B cell (primary cell): ENCODE measurements around the gene LZTR1. TPM values are rescaled to one million over a fixed set of nuclear protein-coding genes. Genes with fewer than 3 reads are reported as not detected.
A peak's percentile ranks its signal among the peaks of the same experiment; 100 is the strongest.

Source experiments
- ATAC-seq: fragments of 200-7000 bp; cut with Tn5 transposase; one replicate; pipeline ENCODE4 v1.10.0; 2021; ENCODE audit warnings: low read depth, mild to moderate bottlenecking, moderate number of reproducible peaks, moderate library complexity
- CTCF ChIA-PET: fragments of 350-600 bp; sonication (Branson Sonifier 250); formaldehyde crosslinking; loops from one replicate; lab custom pipeline; 2021; ENCODE audit warnings: antibody characterized with exemption, inconsistent platforms; lab: Charles Lee
- POLR2A ChIA-PET: fragments of 350-600 bp; sonication (Branson Sonifier 250); formaldehyde crosslinking; loops from one replicate; lab custom pipeline; 2021; ENCODE audit warnings: antibody characterized with exemption; lab: Charles Lee
- DNase-seq: peaks from one replicate; pipeline ENCODE4 v3.0.0; 2013
- H2AFZ ChIP-seq: 2 replicates; pipeline ENCODE4 v1.6.1; 2012; ENCODE audit warnings: mild to moderate bottlenecking, low read depth, low read length; ENCODE audit not compliant: insufficient read depth, poor library complexity, severe bottlenecking
- H3K27ac ChIP-seq, 2 donors: 1 replicate in 1 of 2; 2 replicates in 1 of 2; pipeline ENCODE4 v1.5.1; 2012 to 2013; ENCODE audit warnings: low read length in 2 of 2, mild to moderate bottlenecking in 2 of 2, moderate library complexity in 1 of 2
- H3K27me3 ChIP-seq, 4 experiments: fragments of 200-600 bp in 1 of 4; sonication (generic) in 1 of 4; replicated peaks in 1 of 4; 1 replicate in 2 of 4; 2 replicates in 2 of 4; pipeline versions ENCODE4 v1.6.1 to v1.7.0; 2013 to 2016; ENCODE audit warnings: low read length in 3 of 4, mild to moderate bottlenecking in 2 of 4, mixed read lengths in 1 of 4, moderate library complexity in 1 of 4; ENCODE audit not compliant: insufficient read depth in 4 of 4, control insufficient read depth in 3 of 4; ENCODE audit errors: control extremely low read depth in 1 of 4
- H3K36me3 ChIP-seq, 2 experiments: replicated peaks in 1 of 2; 1 replicate in 1 of 2; 2 replicates in 1 of 2; pipeline versions ENCODE4 v1.6.1 to v1.7.1; 2013; ENCODE audit warnings: low read length in 1 of 2; ENCODE audit not compliant: insufficient read depth in 2 of 2, control insufficient read depth in 1 of 2; ENCODE audit errors: control extremely low read depth in 1 of 2, extremely low read depth in 1 of 2
- H3K4me1 ChIP-seq, 2 donors: fragments of 200-600 bp in 1 of 2; sonication (generic) in 1 of 2; 1 replicate in 1 of 2; 2 replicates in 1 of 2; pipeline versions ENCODE4 v1.5.1 to v1.6.1; 2013 to 2017; ENCODE audit warnings: low read length in 2 of 2; ENCODE audit not compliant: control insufficient read depth in 2 of 2, insufficient read depth in 2 of 2
- H3K4me2 ChIP-seq: replicated peaks from 2 replicates; pipeline ENCODE3; 2012; ENCODE audit warnings: mild to moderate bottlenecking, low read depth, low read length; ENCODE audit not compliant: poor library complexity, severe bottlenecking
- H3K4me3 ChIP-seq, 5 experiments: fragments of 200-600 bp in 1 of 5; sonication (generic) in 1 of 5; 1 replicate in 3 of 5; 2 replicates in 2 of 5; pipeline versions ENCODE4 v1.5.1 to v1.7.0; 2011 to 2016; ENCODE audit warnings: low read length in 4 of 5, mild to moderate bottlenecking in 4 of 5, low read depth in 2 of 5, control low read depth in 1 of 5, moderate library complexity in 1 of 5; ENCODE audit not compliant: insufficient read depth in 1 of 5; ENCODE audit errors: control extremely low read depth in 1 of 5, extremely low read depth in 1 of 5
- H3K79me2 ChIP-seq: fragments of 200-600 bp; sonication (generic); one replicate; pipeline ENCODE4 v1.6.0; 2016; ENCODE audit warnings: low read length; ENCODE audit not compliant: control insufficient read depth, insufficient read depth
- H3K9ac ChIP-seq: fragments of 200-600 bp; sonication (generic); 2 replicates; pipeline ENCODE4 v1.6.1; 2017; ENCODE audit warnings: mild to moderate bottlenecking, low read length, moderate library complexity
- H3K9me3 ChIP-seq, 3 donors: one replicate each; pipeline versions ENCODE4 v1.6.1 to v1.7.1; 2013; ENCODE audit warnings: low read length in 2 of 3; ENCODE audit not compliant: control insufficient read depth in 2 of 3, insufficient read depth in 1 of 3; ENCODE audit errors: control extremely low read depth in 1 of 3
- H4K20me1 ChIP-seq: 2 replicates; pipeline ENCODE4 v1.6.0; 2012; ENCODE audit warnings: mild to moderate bottlenecking, low read length; ENCODE audit not compliant: insufficient read depth, control insufficient read depth, poor library complexity, severe bottlenecking
- H3K27ac Mint-ChIP-seq: one replicate; pipeline ENCODE4 v1.8.0; 2021; ENCODE audit warnings: mixed read lengths
- H3K27me3 Mint-ChIP-seq: one replicate; pipeline ENCODE4 v1.8.0; 2021; ENCODE audit warnings: mixed read lengths
- H3K4me1 Mint-ChIP-seq: one replicate; pipeline ENCODE4 v1.8.0; 2021; ENCODE audit warnings: mixed read lengths
- H3K4me3 Mint-ChIP-seq: one replicate; pipeline ENCODE4 v1.8.0; 2021; ENCODE audit warnings: mixed read lengths
- H3K9me3 Mint-ChIP-seq: one replicate; pipeline ENCODE4 v1.8.0; 2022; ENCODE audit warnings: mixed read lengths; ENCODE audit not compliant: insufficient read depth
- CTCF ChIP-seq: fragments of 200-600 bp; IDR thresholded peaks from one replicate; pipeline ENCODE4 v1.8.0; 2022; ENCODE audit warnings: antibody characterized with exemption, mild to moderate bottlenecking
- EZH2 ChIP-seq: IDR thresholded peaks from 2 replicates; pipeline ENCODE4 v1.6.1; 2012; ENCODE audit warnings: borderline replicate concordance, low read depth, mild to moderate bottlenecking, moderate library complexity, low read length; ENCODE audit not compliant: insufficient read depth, poor library complexity, severe bottlenecking
- WGBS: methylation state at CpG from one replicate; pipeline ENCODE4 v1.1.5; 2013; ENCODE audit warnings: missing lambda C conversion rate; ENCODE audit not compliant: insufficient coverage; 5-methylcytosine and 5-hydroxymethylcytosine counted together
- intact Hi-C: fragments of 100-400 bp; cut with micrococcal nuclease; formaldehyde crosslinking; loops from one replicate; pipeline ENCODE4 v1.10.0; 2022
- polyA plus RNA-seq: library from polyadenylated mRNA; depleted of rRNA; stranded (reverse); fragments of >200 nt; gene quantifications from 2 replicates; pipeline ENCODE4 v1.2.3, GENCODE V29; 2012
- total RNA-seq, 2 donors: library from RNA; stranded (reverse); fragments of 120-200 nt in 1 of 2; gene quantifications; 1 replicate in 1 of 2; 2 replicates in 1 of 2; pipeline versions ENCODE4 v1.2.3 to v1.2.4, GENCODE V29; 2013 to 2022

LZTR1 gene
- total and polyA plus RNA-seq, 2 donors (not counting 1 experiment from before 2014, with no cell fraction given): 75.7 to 94.8 TPM

GRCh38 chr22:20983081-20983771, 1.1 kb downstream of the LZTR1 start:
- 83% methylated on average over 2 of the region's 5 CpGs for WGBS
- CTCF ChIA-PET: interaction anchor here (1.2 to 2.0 kb wide), 2 partner anchors 21 to 38 kb away, joined by 3 to 8 read pairs; no protein-coding TSS in a partner anchor

More at GRCh38 chr22:20983081-20983771, 1.1 kb downstream of the LZTR1 start:
- ATAC-seq (no peak), DNase-seq (no peak)
- Histone ChIP-seq H3K79me2 (peaks cover 18% of the 10 kb centered on the region), H3K9ac (peak overlapping the region; percentile 74), H3K27ac (no peak overlapping the region), H3K4me3 (peak overlapping the region in 2 of 5 experiments; percentile 75 to 77), H3K9me3 (peaks cover 0 to 15% (median 8%) of the 10 kb centered on the region in 3 donors), H3K4me1 (peaks cover 24 to 34% of the 10 kb centered on the region in 2 donors), H3K4me2 (peak overlapping the region; percentile 92), H3K36me3 (peaks cover 0 to 8% of the 10 kb centered on the region in 2 experiments), H2AFZ (peak overlapping the region; percentile 78), H3K27me3 (peaks cover 0 to 3% (median 0%) of the 10 kb centered on the region in 4 experiments), H4K20me1 (no peaks in the 10 kb centered on the region)
- Mint-ChIP-seq H3K27me3 (peaks cover 3% of the 10 kb centered on the region), H3K4me3 (peak overlapping the region; percentile 95), H3K4me1 (peaks cover 36% of the 10 kb centered on the region), H3K27ac (peak overlapping the region; percentile 86), H3K9me3 (no peaks in the 10 kb centered on the region)
- POLR2A ChIA-PET: no interaction called here
- TF ChIP-seq CTCF (no peak), EZH2 (no peak)
- intact Hi-C loops: loop anchor here (10.0 kb wide), 1 partner anchor 62 kb away; the partner anchor contains the start of gene LRRC74B
